GM19452 (cell line): ENCODE data around the gene CST9.
A peak's percentile ranks its signal among the peaks of the same experiment; 100 is the strongest.
"Not testable (repeated sequence)": the region's sequence is repeated elsewhere in the genome, so short reads cannot be mapped to it uniquely, and the experiment has no call there.

Experiments used
- ATAC-seq: cut with Tn5 transposase; IDR thresholded peaks from one replicate; pipeline ENCODE4 v1.9.1; 2021; ENCODE audit not compliant: unreplicated experiment

CST9 gene

DNA sequence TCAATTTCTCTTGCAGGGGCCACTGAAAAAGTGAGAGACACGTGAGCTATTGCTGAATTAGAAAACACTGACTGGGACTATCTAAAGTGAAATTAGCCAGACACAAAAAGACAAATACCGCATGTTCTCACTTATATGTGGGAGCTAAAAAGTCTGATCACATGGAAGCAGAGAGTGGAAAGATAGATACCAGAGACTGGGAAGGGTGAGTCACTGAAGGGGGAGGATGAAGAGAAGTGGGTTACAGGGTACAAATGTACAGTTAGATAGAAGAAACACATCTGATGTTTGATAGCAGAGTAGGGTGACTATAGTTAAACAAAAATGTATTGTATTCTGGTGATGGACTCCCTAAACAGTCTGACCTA lies 18.6 kb upstream of the CST9 start:
- no peak for ATAC-seq

- ATAC-seq: no peak
Observed at GRCh38 chr20:23623666-23624323, 18.1 kb upstream of the CST9 start.

DNA sequence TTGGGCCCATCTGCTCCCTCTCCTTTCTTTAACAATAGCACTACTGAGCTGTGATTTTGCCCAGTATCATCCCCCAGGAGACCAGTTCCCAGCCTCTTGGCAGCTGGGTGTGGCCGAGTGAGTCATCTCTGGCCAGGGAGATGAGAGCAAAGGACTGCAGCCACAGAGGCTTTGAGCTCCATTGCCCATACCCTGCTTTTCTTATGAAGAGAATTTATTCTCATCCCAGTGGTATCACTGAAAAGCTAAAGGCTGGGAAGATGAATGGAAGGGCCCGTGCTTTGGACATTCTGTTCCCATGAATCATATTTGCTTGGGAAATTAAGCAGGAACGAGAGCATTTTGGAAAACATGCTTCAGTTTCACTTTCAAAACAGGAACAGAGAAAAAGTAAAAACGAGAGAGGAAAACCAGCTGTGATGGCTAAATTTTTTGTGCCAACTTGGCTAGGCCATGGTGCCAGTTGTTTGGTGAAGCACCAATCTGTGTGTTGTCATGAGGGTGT lies 17.2 kb upstream of the CST9 start:
- peak; percentile 74 for ATAC-seq

GRCh38 chr20:23622401-23622800 lies 16.7 kb upstream of the CST9 start:
- not testable (repeated sequence) for ATAC-seq

DNA sequence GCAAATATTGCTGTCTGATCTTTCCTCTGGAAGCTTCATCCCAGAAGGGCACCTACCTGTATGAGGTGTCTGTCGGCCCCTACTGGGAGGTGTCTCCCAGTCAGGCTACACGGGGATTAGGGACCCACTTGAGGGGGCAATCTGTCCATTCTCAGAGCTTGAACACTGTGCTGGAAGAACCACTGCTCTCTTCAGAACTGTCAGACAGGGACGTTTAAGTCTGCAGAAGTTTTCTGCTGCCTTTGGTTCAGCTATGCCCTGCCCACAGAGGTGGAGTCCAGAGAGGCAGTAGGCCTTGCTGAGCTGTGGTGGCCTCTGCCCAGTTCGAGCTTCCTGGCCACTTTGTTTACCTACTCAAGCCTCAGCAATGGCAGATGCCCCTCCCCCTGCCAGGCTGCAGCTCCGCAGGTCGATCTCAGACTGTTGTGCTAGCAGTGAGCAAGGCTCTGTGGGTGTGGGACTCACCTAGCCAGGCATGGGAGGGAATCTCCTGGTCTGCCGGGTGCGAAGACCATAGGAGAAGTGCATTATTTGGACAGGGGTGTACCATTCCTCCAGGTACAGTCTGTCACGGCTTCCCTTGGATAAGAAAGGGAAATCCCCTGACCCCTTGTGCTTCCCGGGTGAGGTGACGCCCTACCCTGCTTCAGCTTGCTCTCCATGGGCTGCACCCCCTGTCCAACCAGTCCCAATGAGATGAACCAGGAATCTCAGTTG lies 15.1 kb upstream of the CST9 start:
- not testable (repeated sequence) for ATAC-seq

GRCh38 chr20:23614163-23614562 lies 8.4 kb upstream of the CST9 start:
- ATAC-seq: no peak

DNA sequence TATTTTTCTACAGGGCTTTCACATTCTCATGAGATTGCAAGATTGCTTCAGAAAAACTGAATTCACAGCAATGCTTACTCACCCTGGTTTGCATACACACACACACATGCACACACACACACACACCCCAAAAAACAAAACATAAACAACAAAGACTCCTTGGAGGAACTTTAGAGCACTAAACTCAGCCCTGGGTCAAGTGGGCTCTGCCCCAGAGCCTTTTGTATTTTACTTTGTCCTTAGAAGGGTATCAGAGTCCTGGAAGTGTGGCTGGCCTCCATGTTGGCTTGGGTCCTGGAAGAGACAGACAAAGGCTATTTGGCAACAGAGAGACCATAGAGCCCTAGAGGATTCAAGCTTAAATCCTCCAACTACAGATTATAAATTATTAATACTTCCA lies 8.0 kb upstream of the CST9 start:
- no peak for ATAC-seq

DNA sequence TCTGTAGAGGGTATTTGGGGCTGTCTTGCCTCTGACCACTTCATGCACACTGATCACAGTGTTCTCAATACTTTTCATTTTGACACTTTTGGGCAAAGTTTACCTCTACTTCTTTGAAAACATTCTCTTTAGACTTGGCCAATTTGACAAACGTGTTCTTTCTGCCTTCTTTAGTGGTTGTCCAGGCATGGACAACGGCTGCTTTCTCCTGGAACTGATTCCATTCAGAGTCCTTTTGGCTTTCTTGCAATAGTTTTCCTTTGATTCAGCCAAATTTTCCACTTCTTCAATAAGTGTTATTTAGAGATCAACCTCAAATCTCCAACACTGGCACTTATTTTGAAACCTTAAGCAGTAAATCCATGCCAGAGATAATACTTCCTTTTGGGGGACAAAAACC lies 6.7 kb upstream of the CST9 start:
- ATAC-seq: no peak

- ATAC-seq: no peak
Observed at GRCh38 chr20:23609486-23610109, 3.9 kb upstream of the CST9 start.

DNA sequence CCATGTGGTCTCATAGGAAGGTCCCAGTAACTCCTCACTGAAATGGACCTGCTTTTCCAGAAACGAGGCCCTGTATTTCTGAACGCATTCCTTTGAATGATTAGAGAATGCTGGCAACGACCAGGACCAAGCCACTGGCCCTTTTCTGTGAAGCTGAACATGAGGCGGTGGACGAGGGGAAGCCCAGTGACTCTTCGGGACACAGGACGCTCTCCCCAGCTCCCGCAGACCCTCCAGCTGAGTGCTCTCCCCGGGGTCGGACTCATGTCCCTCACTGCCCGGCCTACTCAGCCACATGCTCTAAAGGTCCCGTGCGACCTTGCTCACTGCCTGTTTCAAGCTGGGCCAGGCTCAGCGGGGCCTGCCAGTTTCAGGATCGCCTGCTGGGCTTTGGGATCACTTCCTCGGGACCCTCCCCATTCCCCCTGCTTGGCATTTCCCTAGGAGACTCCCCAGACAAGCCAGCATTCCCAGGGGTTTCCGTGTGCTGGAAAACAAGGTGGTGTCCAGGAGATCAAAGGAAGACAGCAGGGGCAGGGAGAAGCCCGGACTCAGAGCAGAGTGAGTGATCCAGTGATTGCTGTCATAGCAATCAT lies 2.6 kb upstream of the CST9 start:
- ATAC-seq: no peak

- ATAC-seq: no peak
Observed at GRCh38 chr20:23607497-23608245, 2.0 kb upstream of the CST9 start.

GRCh38 chr20:23606652-23607049 lies 934 bp upstream of the CST9 start:
- ATAC-seq: peak; percentile 88

DNA sequence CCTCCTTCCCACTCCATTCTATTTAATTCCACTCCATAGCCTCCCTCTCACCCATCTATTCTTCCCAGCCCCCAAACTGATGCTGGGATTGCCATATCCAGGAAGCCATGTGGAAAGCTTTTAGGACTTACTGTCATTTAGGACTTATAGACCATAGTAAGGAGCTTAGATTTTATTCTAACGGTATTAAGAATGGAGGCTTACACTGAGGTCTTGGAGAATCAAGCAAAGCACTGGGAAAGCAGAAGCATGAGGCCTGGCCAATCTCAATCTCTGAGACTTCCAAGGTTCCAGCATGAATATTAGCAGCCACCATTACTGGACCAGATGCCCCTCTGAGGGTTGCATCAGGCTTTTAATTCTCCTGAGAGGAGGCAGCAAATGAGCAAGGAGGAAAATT lies 1.4 kb downstream of the CST9 start:
- no peak for ATAC-seq

GRCh38 chr20:23603321-23603720 lies 2.4 kb downstream of the CST9 start:
- no peak for ATAC-seq

- no peak for ATAC-seq
Observed at GRCh38 chr20:23602699-23603098, 3.0 kb downstream of the CST9 start.

GRCh38 chr20:23602241-23602640 lies 3.5 kb downstream of the CST9 start:
- ATAC-seq: no peak

- ATAC-seq: no peak
Observed at GRCh38 chr20:23601715-23602114, 4.0 kb downstream of the CST9 start.

DNA sequence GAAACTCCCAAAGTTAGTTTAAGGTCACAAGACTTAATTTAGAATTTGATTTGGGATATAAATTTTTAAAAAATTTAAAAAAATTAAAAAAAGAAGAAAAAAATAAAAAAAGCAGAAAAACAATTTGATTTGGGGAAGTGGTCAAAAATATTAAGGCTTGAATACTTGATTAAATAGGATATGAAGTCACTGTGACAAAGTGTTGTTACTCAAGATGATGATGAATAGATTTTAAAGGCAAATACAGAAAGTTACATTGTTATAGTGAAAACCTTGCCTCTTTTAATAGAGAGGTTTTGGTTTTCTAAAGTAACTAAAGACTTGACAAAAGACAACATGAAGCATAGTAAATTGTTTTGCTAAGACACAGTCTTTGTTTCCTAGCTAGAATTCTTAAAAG lies 7.2 kb downstream of the CST9 start:
- no peak for ATAC-seq

- ATAC-seq: no peak
Observed at GRCh38 chr20:23596579-23597250, 9.0 kb downstream of the CST9 start.

- no peak for ATAC-seq
Observed at GRCh38 chr20:23595941-23596340, 9.8 kb downstream of the CST9 start.
